Neural crest cell (in vitro differentiated cells): Measurements from ENCODE around the gene SNTA1. TPM values are rescaled to one million over a fixed set of nuclear protein-coding genes. Genes with fewer than 3 reads are reported as not detected.
A peak's percentile ranks its signal among the peaks of the same experiment; 100 is the strongest.

Experiments used
- DNase-seq: peaks from one replicate; pipeline ENCODE4 v3.0.0; 2021; ENCODE audit warnings: low read depth, mixed read lengths, low spot score
- H3K27ac Mint-ChIP-seq: one replicate; pipeline ENCODE4 v1.8.0; 2021; ENCODE audit warnings: mild to moderate bottlenecking, mixed read lengths; ENCODE audit not compliant: unreplicated experiment
- H3K27me3 Mint-ChIP-seq: 2 replicates; pipeline ENCODE4 v1.8.0; 2021; ENCODE audit warnings: low read depth, mild to moderate bottlenecking, mixed read lengths
- H3K36me3 Mint-ChIP-seq: 2 replicates; pipeline ENCODE4 v1.8.0; 2021; ENCODE audit warnings: low read depth, mild to moderate bottlenecking, mixed read lengths
- H3K4me1 Mint-ChIP-seq: 2 replicates; pipeline ENCODE4 v1.8.0; 2021; ENCODE audit warnings: mixed read lengths
- H3K4me3 Mint-ChIP-seq: one replicate; pipeline ENCODE4 v1.8.0; 2021; ENCODE audit warnings: mild to moderate bottlenecking, mixed read lengths
- H3K9me3 Mint-ChIP-seq: 2 replicates; pipeline ENCODE4 v1.8.0; 2021; ENCODE audit warnings: mixed read lengths
- total RNA-seq: library from RNA; stranded (reverse); gene quantifications from 2 replicates; pipeline ENCODE4 v1.2.1, GENCODE V29; 2021
- TF ChIP-seq, protein P1 (sequence below): fragments of 200-600 bp; sonication (generic); conservative IDR thresholded peaks from 2 replicates; pipeline ENCODE4 v1.5.0; 2021; ENCODE audit warnings: antibody characterized with exemption, mild to moderate bottlenecking

The SNTA1 gene
- total RNA-seq, 1 donor from 2014 or later = 9.4 TPM

DNA sequence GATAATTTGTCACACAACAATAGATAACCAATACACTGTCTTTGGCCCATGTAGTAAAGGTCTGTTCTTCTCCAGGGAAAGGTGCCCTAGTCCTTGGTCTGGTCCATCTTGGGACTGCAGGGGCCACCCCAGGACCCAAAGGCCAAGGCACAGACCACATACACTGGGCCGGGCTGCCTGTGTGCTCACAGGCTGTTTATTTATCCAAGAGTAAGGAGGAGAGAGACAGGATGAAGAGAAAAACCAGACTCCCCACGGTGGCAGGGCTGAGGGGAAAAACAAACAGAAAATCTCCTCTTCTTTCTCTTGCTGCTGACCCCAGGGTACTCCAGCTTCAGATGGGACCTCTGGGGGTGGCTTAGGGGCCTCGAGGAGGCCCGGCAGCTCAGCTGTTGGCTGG, 35.8 kb downstream of the SNTA1 start:
- Mint-ChIP-seq H3K36me3 (peaks cover 9% of the 10 kb centered on the region), H3K4me1 (peaks cover 9% of the 10 kb centered on the region), H3K4me3 (no peak overlapping the region), H3K9me3 (no peaks in the 10 kb centered on the region), H3K27ac (peak overlapping the region; percentile 43), H3K27me3 (no peaks in the 10 kb centered on the region)
- DNase-seq = no peak
- TF ChIP-seq, protein P1, sequence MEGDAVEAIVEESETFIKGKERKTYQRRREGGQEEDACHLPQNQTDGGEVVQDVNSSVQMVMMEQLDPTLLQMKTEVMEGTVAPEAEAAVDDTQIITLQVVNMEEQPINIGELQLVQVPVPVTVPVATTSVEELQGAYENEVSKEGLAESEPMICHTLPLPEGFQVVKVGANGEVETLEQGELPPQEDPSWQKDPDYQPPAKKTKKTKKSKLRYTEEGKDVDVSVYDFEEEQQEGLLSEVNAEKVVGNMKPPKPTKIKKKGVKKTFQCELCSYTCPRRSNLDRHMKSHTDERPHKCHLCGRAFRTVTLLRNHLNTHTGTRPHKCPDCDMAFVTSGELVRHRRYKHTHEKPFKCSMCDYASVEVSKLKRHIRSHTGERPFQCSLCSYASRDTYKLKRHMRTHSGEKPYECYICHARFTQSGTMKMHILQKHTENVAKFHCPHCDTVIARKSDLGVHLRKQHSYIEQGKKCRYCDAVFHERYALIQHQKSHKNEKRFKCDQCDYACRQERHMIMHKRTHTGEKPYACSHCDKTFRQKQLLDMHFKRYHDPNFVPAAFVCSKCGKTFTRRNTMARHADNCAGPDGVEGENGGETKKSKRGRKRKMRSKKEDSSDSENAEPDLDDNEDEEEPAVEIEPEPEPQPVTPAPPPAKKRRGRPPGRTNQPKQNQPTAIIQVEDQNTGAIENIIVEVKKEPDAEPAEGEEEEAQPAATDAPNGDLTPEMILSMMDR = no peak

DNA sequence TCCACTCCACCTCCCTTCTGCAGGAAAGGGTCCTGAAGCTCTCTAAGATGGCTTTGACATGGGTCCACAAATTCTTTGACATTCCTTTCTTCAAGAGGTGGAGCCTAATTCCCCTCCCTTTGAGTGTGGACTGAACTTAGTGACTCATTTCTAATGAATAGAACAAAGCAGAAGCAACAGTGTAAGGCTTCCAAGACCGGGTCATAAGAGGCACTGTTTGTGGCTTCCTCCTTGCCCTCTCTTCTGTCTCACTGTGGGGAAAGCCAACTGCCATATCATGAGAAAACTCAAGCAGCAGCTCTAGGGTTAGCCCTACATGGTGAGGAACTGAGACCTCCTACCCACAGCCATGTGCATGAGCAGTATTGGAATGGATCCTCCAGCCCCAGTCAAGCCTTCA, 36.3 kb downstream of the SNTA1 start:
- Mint-ChIP-seq H3K36me3 (peaks cover 9% of the 10 kb centered on the region), H3K4me1 (peaks cover 12% of the 10 kb centered on the region), H3K9me3 (no peaks in the 10 kb centered on the region), H3K4me3 (peak overlapping the region; percentile 77), H3K27ac (peak overlapping the region; percentile 83), H3K27me3 (no peaks in the 10 kb centered on the region)
- TF ChIP-seq, protein P1 = no peak
- DNase-seq = no peak

DNA sequence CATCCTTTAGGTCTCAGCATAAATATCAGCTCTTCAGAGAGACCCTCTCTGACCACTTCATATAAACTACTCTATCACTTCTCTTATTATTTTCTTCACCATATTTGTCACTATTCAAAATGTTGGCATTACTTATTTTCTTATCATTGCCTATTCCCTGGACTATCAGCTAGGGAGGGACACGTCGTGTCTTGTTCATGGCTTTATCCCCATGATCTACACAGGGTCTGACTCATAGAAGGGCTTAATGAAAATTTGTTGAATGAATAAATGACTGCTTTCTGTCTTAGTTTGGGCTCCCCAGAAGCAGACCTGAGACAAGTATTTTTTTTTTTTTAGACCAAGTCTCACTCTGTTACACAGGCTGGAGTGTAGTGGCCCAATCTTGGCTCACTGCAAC, 39.3 kb downstream of the SNTA1 start:
- Mint-ChIP-seq H3K27me3 (no peaks in the 10 kb centered on the region), H3K36me3 (peaks cover 9% of the 10 kb centered on the region), H3K27ac (no peak overlapping the region), H3K9me3 (no peaks in the 10 kb centered on the region), H3K4me1 (peaks cover 37% of the 10 kb centered on the region), H3K4me3 (peak overlapping the region; percentile 95)
- TF ChIP-seq, protein P1 = no peak
- no peak for DNase-seq

DNA sequence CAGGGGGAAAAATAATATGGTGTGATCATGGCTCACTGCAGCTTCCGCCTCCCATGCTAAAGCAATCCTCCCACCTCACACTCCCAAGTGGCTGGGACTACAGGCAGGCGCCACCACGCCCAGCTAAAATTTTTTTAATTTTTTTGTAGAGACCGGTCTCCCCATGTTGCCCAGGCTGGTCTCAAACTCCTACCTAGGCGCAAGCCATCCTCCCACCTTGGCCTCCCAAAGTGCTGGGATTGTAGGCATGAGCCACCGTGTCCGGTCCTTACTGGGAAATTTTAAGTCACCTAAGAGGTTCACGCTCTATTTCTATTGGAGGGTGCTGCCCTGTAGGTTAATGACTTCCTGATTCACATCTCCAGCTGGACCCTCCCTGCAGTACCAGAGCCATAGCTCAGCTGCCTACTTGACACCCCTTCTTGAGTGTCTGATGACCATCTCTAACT, 41.6 kb downstream of the SNTA1 start:
- DNase-seq = no peak
- H3K4me3 Mint-ChIP-seq = peak overlapping the region; percentile 95
- H3K27me3 Mint-ChIP-seq = no peaks in the 10 kb centered on the region
- TF ChIP-seq, protein P1 = no peak
- H3K4me1 Mint-ChIP-seq = peaks cover 30% of the 10 kb centered on the region
- peak overlapping the region; percentile 45 for H3K27ac Mint-ChIP-seq
- H3K9me3 Mint-ChIP-seq = no peaks in the 10 kb centered on the region
- H3K36me3 Mint-ChIP-seq = peaks cover 1% of the 10 kb centered on the region

DNA sequence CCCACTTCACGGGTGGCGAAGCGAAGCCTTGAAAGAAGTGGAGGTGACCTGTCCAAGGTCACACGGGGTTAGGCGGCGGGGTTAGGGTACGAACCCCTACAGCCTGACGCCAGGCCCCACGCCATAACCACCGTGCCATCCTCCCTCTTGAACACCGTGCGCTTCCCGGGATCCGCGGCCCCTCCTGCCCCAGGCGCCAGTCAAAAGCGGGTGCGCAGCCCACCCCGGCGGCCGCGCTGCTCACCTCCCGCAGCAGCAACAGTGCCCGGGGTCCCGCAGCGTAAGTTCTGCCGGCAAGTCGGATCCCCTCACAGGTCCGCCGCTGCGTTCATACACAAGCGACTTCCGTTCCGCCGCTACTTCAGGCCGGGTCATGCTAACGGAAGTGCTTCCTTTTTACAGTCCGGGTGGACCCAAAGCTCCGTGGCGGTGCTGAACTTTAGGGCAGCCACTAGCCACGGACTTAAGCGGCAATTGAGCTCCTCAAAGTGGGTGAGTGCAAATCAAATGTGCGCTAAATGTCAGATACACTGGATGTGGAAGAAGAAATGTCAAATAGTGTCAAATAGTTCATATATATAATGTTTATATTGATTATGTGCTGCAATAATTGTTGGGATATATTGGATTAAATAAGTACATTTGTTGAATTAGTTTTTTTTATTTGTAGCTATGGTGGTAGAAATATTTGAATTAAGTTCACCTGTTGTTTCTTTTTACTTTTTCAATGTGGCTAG, 42.2 kb downstream of the SNTA1 start, which contains the start of gene CDK5RAP1:
Gene CDK5RAP1, minus strand, starts transcription at position 336 of the 737 bp plus-strand sequence. CDS start 4,455 bp downstream, outside the sequence.
- Mint-ChIP-seq H3K36me3 (no peaks in the 10 kb centered on the region), H3K9me3 (no peaks in the 10 kb centered on the region), H3K4me3 (peak within 1 kb of the TSS; percentile 95), H3K27me3 (no peaks in the 10 kb centered on the region), H3K4me1 (peaks cover 28% of the 10 kb centered on the region), H3K27ac (peak within 1 kb of the TSS; percentile 88)
- TF ChIP-seq, protein P1 = no peak
- peak; percentile 88 for DNase-seq
